ENCODE measurements around the gene SC5D. TPM values are rescaled to one million over a fixed set of nuclear protein-coding genes. Genes with fewer than 3 reads are reported as not detected.
A peak's percentile ranks its signal among the peaks of the same experiment; 100 is the strongest.

SC5D gene
- total and polyA plus RNA-seq, 11 donors = 16.9 to 28.9 (median 19.0) TPM

DNA sequence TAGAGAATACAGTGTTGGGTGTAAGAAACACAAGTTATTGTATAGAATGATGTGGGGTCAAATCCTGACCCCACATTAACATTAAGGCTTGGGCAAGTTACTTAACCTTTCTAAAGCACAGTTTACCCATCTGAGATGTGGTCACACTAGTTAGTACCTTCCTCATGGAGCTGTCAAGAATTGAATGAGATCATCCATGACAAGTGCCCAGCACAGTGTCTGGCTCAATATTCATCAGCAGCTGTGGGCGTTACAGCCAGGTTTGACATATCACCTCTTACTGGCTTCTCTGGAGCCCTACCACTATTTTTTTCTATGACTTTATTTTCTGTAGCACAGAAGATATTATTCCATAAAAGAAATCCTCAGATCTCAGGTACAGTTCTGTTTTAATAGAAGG is 57.2 kb downstream of the SC5D start:
- ATAC-seq = no peak
- intact Hi-C loops (cut with DNase I) = no loop called here

DNA sequence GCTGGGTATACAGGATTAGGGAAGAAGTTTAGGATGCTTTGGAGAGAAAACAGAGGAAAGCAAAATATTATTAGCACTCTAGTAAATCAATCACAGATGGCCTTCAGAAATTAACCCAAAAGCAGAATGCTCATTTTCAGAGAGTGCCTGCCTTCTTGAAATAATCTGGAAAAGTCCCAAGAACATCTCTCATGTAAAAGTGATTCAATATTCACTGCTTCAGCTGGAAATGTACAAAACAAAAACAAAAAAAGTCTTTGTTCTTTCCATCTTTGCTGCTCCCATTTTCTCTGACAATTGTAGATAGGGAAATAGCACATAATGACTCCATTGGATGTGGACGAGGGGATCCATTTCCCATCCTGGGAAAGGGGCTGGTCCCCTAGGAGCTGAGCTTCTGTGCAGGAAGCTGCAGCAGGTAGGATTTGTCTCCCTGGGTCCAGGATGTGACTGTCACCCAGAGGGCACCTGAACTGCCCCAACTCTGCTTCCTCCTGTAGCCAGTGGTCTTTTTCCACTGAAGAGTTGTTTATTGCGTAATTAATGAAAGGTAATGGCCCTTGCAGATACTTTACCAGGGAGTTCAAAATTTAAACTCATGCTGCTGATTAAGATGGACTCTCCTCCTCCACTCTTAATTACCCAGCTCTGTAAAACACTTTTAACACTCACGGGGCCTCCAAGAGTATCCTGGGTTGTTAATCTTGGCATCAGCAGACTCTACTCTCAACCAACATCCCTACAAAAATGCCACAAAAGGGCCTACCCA is 57.9 kb downstream of the SC5D start:
- DNase-seq (no peak), ATAC-seq (no peak)
- no peak overlapping the region for H3K27ac ChIP-seq
- TF ChIP-seq POLR2A (IDR thresholded peaks at IDR 0.05) = no peak
- TF ChIP-seq, protein P1, sequence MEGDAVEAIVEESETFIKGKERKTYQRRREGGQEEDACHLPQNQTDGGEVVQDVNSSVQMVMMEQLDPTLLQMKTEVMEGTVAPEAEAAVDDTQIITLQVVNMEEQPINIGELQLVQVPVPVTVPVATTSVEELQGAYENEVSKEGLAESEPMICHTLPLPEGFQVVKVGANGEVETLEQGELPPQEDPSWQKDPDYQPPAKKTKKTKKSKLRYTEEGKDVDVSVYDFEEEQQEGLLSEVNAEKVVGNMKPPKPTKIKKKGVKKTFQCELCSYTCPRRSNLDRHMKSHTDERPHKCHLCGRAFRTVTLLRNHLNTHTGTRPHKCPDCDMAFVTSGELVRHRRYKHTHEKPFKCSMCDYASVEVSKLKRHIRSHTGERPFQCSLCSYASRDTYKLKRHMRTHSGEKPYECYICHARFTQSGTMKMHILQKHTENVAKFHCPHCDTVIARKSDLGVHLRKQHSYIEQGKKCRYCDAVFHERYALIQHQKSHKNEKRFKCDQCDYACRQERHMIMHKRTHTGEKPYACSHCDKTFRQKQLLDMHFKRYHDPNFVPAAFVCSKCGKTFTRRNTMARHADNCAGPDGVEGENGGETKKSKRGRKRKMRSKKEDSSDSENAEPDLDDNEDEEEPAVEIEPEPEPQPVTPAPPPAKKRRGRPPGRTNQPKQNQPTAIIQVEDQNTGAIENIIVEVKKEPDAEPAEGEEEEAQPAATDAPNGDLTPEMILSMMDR (IDR thresholded peaks at IDR 0.05) = no peak
- peaks cover 0 to 20% (median 2%) of the 10 kb centered on the region in 12 donors for H3K4me1 ChIP-seq
- H3K4me3 ChIP-seq = no peak overlapping the region
- H3K27me3 ChIP-seq = peaks cover 0 to 3% (median 0%) of the 10 kb centered on the region in 9 donors
- no peaks in the 10 kb centered on the region for H3K9me3 ChIP-seq
- 61 to 79% (median 67%) methylated on average over 3 of the region's 3 CpGs for WGBS, 4 donors
- intact Hi-C loops (cut with DNase I) = no loop called here
- no peaks in the 10 kb centered on the region for H3K36me3 ChIP-seq

More for the DNA sequence above, 57.2 kb downstream of the SC5D start:
- DNase-seq = no peak
- TF ChIP-seq POLR2A (IDR thresholded peaks at IDR 0.05) = no peak
- TF ChIP-seq, protein P1 (IDR thresholded peaks at IDR 0.05) = no peak
- Histone ChIP-seq H3K4me1 (peaks cover 0 to 20% (median 2%) of the 10 kb centered on the region in 12 donors), H3K4me3 (no peak overlapping the region), H3K36me3 (no peaks in the 10 kb centered on the region), H3K27ac (no peak overlapping the region), H3K27me3 (peaks cover 0 to 3% (median 0%) of the 10 kb centered on the region in 9 donors), H3K9me3 (no peaks in the 10 kb centered on the region)
- 59 to 83% (median 72%) methylated on average over 1 of the region's 1 CpG for WGBS, 4 donors

DNA sequence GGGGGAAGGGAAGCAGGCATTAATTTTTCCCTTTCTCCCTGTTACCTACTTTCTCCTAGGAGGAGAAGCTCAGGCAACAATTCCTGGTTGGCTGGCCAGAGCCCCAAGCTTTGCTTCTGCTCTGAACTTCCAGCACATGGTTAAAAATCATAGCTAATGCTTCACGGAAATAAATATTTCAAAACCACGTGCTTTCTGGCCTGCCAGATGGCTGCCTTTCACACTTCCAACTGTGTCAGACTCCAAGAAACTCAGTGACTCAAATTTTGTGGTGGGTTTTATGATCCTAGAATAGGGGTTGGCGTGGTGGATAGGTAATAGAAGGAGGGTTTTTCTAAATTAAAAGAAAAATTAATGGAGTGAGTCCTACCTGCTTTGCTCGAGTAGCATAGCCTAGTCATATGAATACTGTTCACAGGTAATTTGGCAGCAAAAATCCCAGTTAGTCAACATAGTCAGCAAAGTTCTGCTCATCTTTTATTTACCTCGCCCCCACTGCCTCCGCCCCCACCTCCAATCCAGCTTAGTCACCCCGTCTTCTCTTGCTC is 58.6 kb downstream of the SC5D start:
- ATAC-seq = peak in 1 of 4 donors; percentile 50

More for the DNA sequence above, 58.6 kb downstream of the SC5D start:
- no peak for DNase-seq
- H3K27me3 ChIP-seq = peaks cover 0 to 3% (median 0%) of the 10 kb centered on the region in 9 donors
- H3K27ac ChIP-seq = no peak overlapping the region
- TF ChIP-seq, protein P1 (IDR thresholded peaks at IDR 0.05) = no peak
- TF ChIP-seq POLR2A (IDR thresholded peaks at IDR 0.05) = no peak
- no peak overlapping the region for H3K4me3 ChIP-seq
- peaks cover 0 to 20% (median 2%) of the 10 kb centered on the region in 12 donors for H3K4me1 ChIP-seq
- no peaks in the 10 kb centered on the region for H3K36me3 ChIP-seq
- H3K9me3 ChIP-seq = no peaks in the 10 kb centered on the region
- 71 to 81% (median 77%) methylated on average over 7 of the region's 7 CpGs for WGBS, 4 donors
- intact Hi-C loops (cut with DNase I) = no loop called here

Data from heart left ventricle (tissue), 16 donors.